GM18907 (cell line): ENCODE measurements around the gene BARHL1.
"Not testable (repeated sequence)": the region's sequence is repeated elsewhere in the genome, so short reads cannot be mapped to it uniquely, and the experiment has no call there.

Source experiments
- ATAC-seq: cut with Tn5 transposase; IDR thresholded peaks from one replicate; pipeline ENCODE4 v1.9.1; 2021; ENCODE audit warnings: mild to moderate bottlenecking, moderate library complexity; ENCODE audit not compliant: unreplicated experiment

BARHL1 gene

GRCh38 chr9:132556235-132556634, 26.2 kb upstream of the BARHL1 start:
- no peak for ATAC-seq

GRCh38 chr9:132556714-132557113, 25.7 kb upstream of the BARHL1 start:
- ATAC-seq = no peak

- no peak for ATAC-seq
Measured at GRCh38 chr9:132557159-132557558, 25.2 kb upstream of the BARHL1 start.

- no peak for ATAC-seq
Measured at GRCh38 chr9:132559711-132560110, 22.7 kb upstream of the BARHL1 start.

GRCh38 chr9:132560616-132561202, 21.7 kb upstream of the BARHL1 start:
- ATAC-seq = no peak

- no peak for ATAC-seq
Measured at GRCh38 chr9:132562306-132562573, 20.2 kb upstream of the BARHL1 start.

- ATAC-seq = no peak
Measured at GRCh38 chr9:132564526-132564925, 17.9 kb upstream of the BARHL1 start.

GRCh38 chr9:132568787-132569186, 13.6 kb upstream of the BARHL1 start:
- ATAC-seq = not testable (repeated sequence)

GRCh38 chr9:132571806-132572600, 10.4 kb upstream of the BARHL1 start:
- ATAC-seq = no peak

- ATAC-seq = no peak
Measured at GRCh38 chr9:132572921-132573320, 9.5 kb upstream of the BARHL1 start.

GRCh38 chr9:132575005-132575609, 7.3 kb upstream of the BARHL1 start:
- no peak for ATAC-seq

GRCh38 chr9:132575811-132576210, 6.6 kb upstream of the BARHL1 start:
- no peak for ATAC-seq

GRCh38 chr9:132577119-132577518, 5.3 kb upstream of the BARHL1 start:
- no peak for ATAC-seq

GRCh38 chr9:132578367-132578932, 4.0 kb upstream of the BARHL1 start:
- no peak for ATAC-seq

- no peak for ATAC-seq
Measured at GRCh38 chr9:132579427-132579798, 3.0 kb upstream of the BARHL1 start.

- ATAC-seq = no peak
Measured at GRCh38 chr9:132582786-132583583, 579 bp downstream of the BARHL1 start.

GRCh38 chr9:132583584-132584304, 1.3 kb downstream of the BARHL1 start:
- no peak for ATAC-seq

- ATAC-seq = no peak
Measured at GRCh38 chr9:132584601-132585560, 2.5 kb downstream of the BARHL1 start.

- no peak for ATAC-seq
Measured at GRCh38 chr9:132585954-132586829, 3.8 kb downstream of the BARHL1 start.
